Psoas muscle (tissue), 8 donors: ENCODE measurements around the gene TLE3. TPM values are rescaled to one million over a fixed set of nuclear protein-coding genes. Genes with fewer than 3 reads are reported as not detected.

Source experiments
- ATAC-seq, 4 donors: fragments of 200-7000 bp; cut with Tn5 transposase; one replicate each; pipeline ENCODE4 v1.9.1; 2020; ENCODE audit warnings: moderate library complexity in 3 of 4, mild to moderate bottlenecking in 2 of 4
- DNase-seq, 2 donors: peaks; one replicate each; pipeline ENCODE4 v3.0.0-alpha.2; 2020
- H3K27ac ChIP-seq: fragments of 200-600 bp; one replicate; pipeline ENCODE4 v1.8.0; 2022
- H3K27me3 ChIP-seq, 3 donors: fragments of 200-600 bp in 1 of 3; one replicate each; pipeline versions ENCODE4 v1.6.1 to v1.8.0; 2013 to 2022; ENCODE audit warnings: low read length in 2 of 3, mild to moderate bottlenecking in 2 of 3, moderate library complexity in 1 of 3; ENCODE audit not compliant: insufficient read depth in 3 of 3
- H3K36me3 ChIP-seq, 2 donors: fragments of 200-600 bp in 1 of 2; one replicate each; pipeline versions ENCODE4 v1.6.1 to v1.8.0; 2013 to 2022; ENCODE audit warnings: low read depth in 1 of 2, mild to moderate bottlenecking in 1 of 2, moderate library complexity in 1 of 2; ENCODE audit not compliant: insufficient read depth in 1 of 2
- H3K4me1 ChIP-seq: fragments of 200-600 bp; one replicate; pipeline ENCODE4 v1.8.0; 2022
- H3K4me3 ChIP-seq: fragments of 200-600 bp; one replicate; pipeline ENCODE4 v1.8.0; 2022; ENCODE audit warnings: mild to moderate bottlenecking
- H3K9me3 ChIP-seq: fragments of 200-600 bp; one replicate; pipeline ENCODE4 v1.8.0; 2022
- CTCF ChIP-seq: fragments of 200-600 bp; IDR thresholded peaks from one replicate; pipeline ENCODE4 v1.8.0; 2022; ENCODE audit warnings: antibody characterized with exemption
- WGBS, 3 donors: extraction: QIAGEN DNeasy Blood & Tissue Kit; methylation state at CpG; one replicate each; pipeline versions ENCODE4 v1.1.6 to v1.1.7; 2013; 5-methylcytosine and 5-hydroxymethylcytosine counted together
- intact Hi-C, 2 donors: fragments of 100-400 bp; cut with DNase I; formaldehyde crosslinking; loops; one replicate each; pipeline versions ENCODE4 v1.11.0 to v1.14.2; 2022
- polyA plus RNA-seq, 3 donors: library from polyadenylated mRNA; stranded (reverse); fragments of 200-250 nt; gene quantifications; one replicate each; pipeline ENCODE4 v1.2.3, GENCODE V29; 2013
- total RNA-seq, 4 donors: library from RNA; stranded (reverse); fragmentation: NEBNext Ultra II Directional in 2 of 4; extraction: Animal tissue kit (Norgen Biotek cat#: 25700) in 2 of 4; gene quantifications; one replicate each; pipeline versions ENCODE4 v1.2.1 to v1.2.4, GENCODE V29; 2021 to 2023
- donor health status: healthy with polysubstance abuse.
- donor health status: DM: no; HTN: no; CAD: no; lungs with moderate emphysema.
- donor health status: Bipolar disorder and iron deficiency.
- donor health status: healthy.
- donor health status: DM: yes; HTN: yes; CAD: no.
- donor health status: DM: no; HTN: no; CAD: no.
- donor health status: DM: no; HTN: no; CAD: no.
- donor health status: DM: yes; HTN: yes; CAD: no.

Gene TLE3
- total and polyA plus RNA-seq, 7 donors, result 4.3 to 59.9 (median 10.8) TPM

GRCh38 chr15:70014860-70015490, 82.7 kb downstream of the TLE3 start:
- no peak for ATAC-seq
- H3K27me3 ChIP-seq, result no peaks in the 10 kb centered on the region
- intact Hi-C loops, result no loop called here
- no peak overlapping the region for H3K27ac ChIP-seq
- WGBS, 3 donors, result 68 to 79% (median 74%) methylated on average over 9 of the region's 9 CpGs
- no peak for TF ChIP-seq CTCF
- no peaks in the 10 kb centered on the region for H3K9me3 ChIP-seq
- no peak for DNase-seq
- no peaks in the 10 kb centered on the region for H3K4me1 ChIP-seq
- H3K4me3 ChIP-seq, result no peak overlapping the region
- H3K36me3 ChIP-seq, result no peaks in the 10 kb centered on the region

- no peaks in the 10 kb centered on the region for H3K9me3 ChIP-seq
- H3K27ac ChIP-seq, result no peak overlapping the region
- no peak for DNase-seq
- no peak for ATAC-seq
- H3K4me3 ChIP-seq, result no peak overlapping the region
- no peaks in the 10 kb centered on the region for H3K36me3 ChIP-seq
- 92 to 95% (median 92%) methylated on average over 6 of the region's 6 CpGs for WGBS, 3 donors
- H3K4me1 ChIP-seq, result no peaks in the 10 kb centered on the region
- no peak for TF ChIP-seq CTCF
- no peaks in the 10 kb centered on the region for H3K27me3 ChIP-seq
- intact Hi-C loops, result no loop called here
Measured at GRCh38 chr15:70014331-70014730, 83.4 kb downstream of the TLE3 start.

GRCh38 chr15:70013656-70014313, 83.9 kb downstream of the TLE3 start:
- DNase-seq, result no peak
- no peak for TF ChIP-seq CTCF
- intact Hi-C loops, result no loop called here
- Histone ChIP-seq H3K27me3 (no peaks in the 10 kb centered on the region), H3K4me1 (no peaks in the 10 kb centered on the region), H3K36me3 (no peaks in the 10 kb centered on the region), H3K9me3 (no peaks in the 10 kb centered on the region), H3K27ac (no peak overlapping the region), H3K4me3 (no peak overlapping the region)
- 83 to 93% (median 88%) methylated on average over 8 of the region's 8 CpGs for WGBS, 3 donors
- no peak for ATAC-seq

GRCh38 chr15:70012895-70013294, 84.8 kb downstream of the TLE3 start:
- Histone ChIP-seq H3K9me3 (no peaks in the 10 kb centered on the region), H3K4me1 (no peaks in the 10 kb centered on the region), H3K27me3 (no peaks in the 10 kb centered on the region), H3K36me3 (no peaks in the 10 kb centered on the region), H3K4me3 (no peak overlapping the region), H3K27ac (no peak overlapping the region)
- TF ChIP-seq CTCF, result no peak
- DNase-seq, result no peak
- ATAC-seq, result no peak
- 92 to 96% (median 93%) methylated on average over 4 of the region's 4 CpGs for WGBS, 3 donors
- intact Hi-C loops, result no loop called here
